ENCODE measurements around the gene BAG3.
"Not testable (repeated sequence)": the region's sequence is repeated elsewhere in the genome, so short reads cannot be mapped to it uniquely, and the experiment has no call there.

The BAG3 gene

DNA sequence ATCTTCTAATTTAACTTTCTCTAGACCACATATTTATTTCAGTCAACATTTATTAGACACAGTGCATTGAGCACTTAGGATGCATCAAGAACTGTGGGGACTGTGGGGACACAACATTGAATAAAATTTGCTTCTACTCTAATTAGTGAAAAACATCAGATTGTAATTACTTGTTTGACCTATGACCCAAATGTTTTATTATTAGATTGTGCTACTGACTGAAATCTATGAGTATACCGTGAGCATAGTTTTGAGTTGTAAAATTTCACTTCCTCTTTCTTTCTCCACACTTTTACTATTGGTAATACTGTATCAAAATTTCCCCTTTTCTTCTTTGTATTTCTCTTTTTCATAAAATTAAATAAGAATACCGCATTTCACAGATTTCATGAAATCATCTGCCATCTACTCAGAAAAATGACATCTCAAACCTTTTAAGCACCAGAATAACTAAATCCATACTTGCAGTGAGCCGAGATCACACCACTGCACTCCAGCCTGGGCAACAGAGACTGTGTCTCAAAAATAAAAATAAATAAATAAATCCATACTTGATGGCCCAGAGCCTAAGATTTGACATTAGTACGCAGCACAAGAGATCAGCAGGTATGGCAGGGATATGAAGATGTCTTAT is 49.3 kb downstream of the BAG3 start:
- no peak for DNase-seq

DNA sequence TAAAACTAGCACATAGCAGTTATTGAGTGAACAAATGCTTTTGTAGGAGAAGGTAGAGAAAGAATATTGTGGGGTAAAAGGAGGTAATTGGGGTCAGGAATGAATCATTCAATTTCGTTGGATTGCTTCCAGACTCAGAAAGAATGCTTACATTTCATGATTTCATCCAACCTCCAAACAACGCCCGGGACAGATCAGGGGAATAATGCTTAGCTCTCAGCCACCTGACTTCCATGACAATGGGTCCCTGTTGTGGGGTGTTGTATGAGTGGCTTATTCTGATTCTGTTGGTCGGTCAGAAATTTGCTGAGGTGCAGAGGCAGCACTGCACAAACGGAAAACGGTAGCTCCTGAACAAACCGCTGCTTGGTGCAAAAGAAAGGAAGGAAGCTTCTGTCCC is 50.7 kb downstream of the BAG3 start:
- no peak for DNase-seq

DNA sequence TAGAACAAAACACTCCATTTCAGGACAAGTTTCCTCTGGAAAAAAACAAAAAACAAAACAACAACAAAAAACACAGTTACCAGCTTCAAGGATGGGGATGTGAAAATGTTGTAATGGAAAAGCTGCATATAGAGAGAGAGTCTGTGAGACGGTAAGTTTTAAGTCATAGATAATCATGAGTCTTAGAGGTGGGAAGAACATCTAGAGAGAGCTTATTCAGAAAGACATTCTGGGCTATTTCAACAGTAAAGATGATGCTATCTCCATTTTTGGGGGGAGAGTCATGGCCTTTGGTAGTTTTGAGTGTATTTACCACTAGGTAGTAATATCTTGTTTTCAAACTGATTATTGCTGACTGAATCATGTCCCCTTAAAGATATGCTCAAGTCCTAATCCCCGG is 51.4 kb downstream of the BAG3 start:
- DNase-seq = no peak

DNA sequence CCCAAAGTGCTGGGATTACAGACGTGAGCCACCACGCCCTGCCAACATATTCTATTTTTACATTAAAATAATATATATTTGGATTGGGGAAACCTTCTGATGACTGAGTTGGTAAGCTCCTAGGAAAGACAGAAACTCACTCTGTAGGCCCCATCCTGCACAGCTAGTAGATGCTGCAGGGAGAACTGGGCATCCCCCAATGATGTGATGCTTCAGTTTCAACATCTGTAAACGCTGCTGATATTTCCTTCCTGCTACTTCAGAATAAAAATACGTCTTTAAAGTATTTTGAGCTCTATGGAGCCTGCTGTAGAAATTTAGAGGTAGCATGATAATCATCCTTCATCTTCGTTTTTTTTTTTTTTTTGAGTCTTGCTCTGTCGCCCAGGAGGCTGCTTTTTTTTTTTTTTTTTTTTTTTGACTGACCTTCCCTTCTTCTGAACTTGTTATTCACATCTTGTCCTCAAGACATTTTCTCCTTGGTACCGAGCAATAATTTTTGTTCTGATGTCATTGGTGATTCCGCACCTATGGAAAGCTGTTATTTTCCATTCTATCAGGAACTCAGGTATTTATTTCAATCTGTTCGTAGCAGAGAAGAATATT is 52.8 kb downstream of the BAG3 start:
- DNase-seq = no peak

DNA sequence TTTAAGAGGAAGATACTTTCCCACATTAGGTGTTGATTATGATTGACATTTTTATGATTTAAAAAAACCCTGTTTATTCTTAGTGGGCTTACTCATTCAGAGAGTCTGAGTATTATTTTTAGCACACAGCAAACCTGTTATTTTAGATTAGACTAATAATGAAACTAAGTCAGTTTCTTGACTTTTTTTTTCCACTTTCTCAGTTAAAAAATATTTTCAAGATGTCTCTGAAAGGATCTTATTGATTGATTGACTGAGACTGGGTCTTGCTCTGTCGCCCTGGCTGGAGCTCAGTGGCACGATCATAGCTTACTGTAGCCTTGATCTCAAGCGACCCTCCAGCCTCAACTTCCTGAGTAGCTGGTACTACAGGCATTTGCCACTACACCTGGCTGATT is 54.3 kb downstream of the BAG3 start:
- DNase-seq = no peak

DNA sequence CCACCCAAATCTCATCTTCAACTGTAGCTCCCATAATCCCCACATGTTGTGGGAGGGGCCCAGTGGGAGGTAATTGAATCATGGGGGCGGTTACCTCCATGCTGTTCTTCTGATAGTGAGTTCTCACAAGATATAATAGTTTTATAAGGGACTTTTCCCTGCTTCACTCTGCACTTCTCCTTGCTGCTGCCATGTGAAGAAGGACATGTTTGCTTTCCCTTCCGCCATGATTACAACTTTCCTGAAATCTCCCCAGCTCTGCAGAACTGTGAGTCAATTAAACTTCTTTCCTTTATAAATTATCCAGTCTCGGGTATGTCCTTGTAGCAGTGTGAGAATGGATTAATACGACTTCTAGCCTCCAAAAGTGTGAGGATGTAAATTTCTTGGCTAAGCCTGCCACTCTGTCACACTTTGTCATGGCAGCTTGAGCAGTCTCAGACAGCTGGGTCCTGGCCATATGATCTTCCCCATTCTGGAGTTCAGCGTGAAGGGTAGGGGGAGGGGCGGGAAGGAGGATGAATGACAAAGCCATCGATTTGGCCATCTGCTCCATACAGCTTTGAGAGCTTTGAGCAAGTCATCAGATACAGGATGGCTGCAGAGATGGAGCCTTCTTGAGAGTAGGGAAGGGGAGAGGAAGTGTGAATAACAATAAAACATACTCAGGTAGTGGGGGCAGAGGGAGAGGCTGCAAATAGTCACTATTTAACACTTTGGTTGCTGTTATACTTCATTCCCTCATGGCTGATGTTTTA is 55.5 kb downstream of the BAG3 start:
- DNase-seq = no peak

DNA sequence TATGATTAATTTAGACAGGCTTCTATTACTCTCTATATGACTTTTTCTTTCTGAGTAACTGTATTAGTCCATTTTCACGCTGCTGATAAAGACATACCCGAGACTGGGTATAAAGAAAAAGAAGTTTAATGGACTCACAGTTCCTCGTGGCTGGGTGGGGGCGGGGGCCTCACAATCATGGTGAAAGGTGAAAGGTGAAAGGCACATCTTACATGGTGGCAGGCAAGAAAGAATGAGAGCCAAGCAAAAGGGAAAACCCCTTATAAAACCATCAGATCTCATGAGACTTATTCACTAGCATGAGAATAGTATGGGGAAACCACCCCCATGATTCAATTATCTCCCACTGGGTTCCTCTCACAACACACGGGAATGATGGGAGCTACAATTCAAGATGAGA is 56.2 kb downstream of the BAG3 start:
- DNase-seq = not testable (repeated sequence)

DNA sequence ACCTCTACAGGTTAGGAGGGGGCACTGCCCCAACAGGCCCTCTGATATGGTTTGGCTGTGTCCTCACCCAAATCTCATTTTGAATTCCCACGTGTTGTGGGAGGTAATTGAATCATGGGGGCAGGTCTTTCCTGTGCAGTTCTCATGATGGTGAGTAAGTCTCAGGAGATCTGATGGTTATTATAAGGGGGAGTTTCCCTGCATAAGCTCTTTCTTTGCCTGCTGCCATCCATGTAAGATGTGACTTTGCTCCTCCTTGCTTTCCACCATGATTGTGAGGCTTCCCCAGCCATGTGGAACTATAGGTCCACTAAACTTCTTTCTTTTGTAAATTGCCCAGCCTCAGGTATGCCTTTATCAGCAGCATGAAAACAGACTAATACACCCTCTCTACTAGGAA is 59.8 kb downstream of the BAG3 start:
- not testable (repeated sequence) for DNase-seq

DNA sequence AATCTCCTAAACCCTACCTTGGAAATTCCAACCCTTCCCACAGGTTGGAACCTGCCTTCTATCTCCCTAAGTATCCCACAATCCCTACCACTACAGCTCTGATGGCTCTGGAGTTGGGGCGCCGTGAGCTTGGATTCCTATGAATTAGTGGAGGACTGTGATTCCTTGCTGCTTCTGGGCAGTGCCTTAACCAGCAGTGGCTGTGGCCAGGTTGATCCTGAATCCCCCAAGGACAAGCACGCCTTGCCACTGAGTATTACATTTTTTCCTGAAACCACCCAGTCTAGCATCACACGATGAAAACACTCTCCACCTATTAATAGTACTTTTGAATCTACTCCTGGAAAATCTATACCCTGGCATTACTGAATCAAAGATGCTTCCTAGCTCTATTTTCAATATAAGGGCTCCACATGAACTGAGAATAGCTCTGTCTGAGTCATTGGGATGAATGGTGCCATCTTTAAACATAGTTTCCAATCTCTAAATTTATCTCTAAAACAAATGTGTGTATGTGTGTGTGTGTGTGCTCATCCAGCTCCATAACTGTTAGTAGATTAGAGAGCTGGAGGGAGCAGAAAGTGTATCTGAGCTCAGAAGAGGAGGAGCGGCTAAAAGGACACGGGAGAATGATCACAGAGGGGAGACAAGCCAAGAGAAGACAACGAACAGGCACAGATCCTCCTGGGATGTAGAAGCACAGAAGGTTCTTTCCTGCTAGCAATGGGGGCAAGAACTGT is 62.7 kb downstream of the BAG3 start:
- DNase-seq = no peak

DNA sequence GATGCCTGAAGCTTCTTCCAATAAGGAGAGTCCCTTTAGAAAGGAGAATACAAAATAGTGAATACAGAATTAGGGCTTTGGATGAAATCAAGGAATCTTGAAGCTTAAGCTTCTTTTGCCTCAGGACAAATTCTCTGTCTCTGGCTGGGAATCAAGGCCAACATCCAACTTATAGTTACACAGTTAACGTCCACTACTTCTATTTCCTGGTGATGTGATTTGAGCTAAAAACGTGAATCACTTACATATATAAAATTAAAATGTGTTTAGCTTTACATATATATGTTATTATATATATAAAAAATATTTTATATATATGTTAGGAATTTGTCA is 63.3 kb downstream of the BAG3 start:
- DNase-seq = no peak

DNA sequence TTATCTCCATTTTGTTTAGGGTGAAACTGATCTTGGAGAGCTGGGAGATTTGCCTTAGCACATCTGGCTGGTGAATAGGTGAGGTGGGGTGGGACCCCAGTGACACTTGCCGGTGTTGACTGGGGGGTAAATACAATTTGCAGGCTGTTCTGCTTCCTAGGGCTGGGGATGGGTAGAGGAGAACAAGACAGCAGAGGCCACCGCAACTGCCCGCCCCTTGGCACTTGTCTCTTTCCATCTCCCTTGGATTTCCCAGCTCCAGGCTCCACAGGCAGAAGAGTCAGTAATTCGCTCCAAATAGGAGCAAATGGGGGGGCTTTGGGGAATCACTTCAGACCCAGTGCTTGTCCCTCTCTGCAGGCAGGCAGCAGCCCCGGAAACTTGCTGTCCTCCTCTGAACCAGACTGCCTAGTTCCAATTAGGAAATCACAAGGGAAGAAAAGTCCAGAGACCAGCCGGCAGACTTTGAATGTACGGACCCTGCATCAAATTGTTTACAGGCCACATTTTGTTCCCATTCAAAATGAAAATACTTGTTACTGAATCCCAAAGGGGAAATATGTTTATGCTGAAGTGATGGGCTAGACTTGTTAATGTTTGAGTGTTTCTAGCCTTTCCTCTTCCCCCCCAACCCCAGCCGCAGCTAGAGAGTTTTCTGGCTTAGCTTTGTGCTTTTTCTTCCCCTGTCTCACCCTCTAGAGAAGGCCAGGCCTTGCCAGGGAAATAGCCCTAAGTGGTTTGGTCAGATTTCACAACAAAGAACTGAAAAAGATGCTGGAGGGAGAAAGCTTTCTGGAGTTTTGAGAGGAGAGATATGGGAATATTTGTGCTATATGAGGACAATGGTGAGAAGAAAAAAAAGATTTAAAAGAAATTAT is 64.7 kb downstream of the BAG3 start:
- no peak for DNase-seq

DNA sequence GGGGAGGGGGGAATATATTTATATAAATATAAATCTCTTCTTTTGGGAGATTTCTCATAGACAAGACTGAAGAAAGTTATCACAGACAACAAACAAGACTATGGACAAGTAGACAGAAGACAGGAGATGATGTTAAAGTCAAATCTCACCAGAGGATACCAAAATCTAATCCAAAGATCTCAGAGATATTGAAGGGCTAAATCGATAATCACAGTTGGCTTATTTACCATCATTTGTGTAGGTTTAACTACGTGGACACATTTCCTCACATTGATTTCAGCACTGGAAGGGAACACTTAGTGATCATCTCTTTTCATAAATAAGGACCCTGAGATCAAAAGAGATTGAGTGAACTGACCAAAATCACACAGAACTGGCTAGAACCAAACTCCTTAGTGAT is 72.0 kb downstream of the BAG3 start:
- no peak for DNase-seq

DNA sequence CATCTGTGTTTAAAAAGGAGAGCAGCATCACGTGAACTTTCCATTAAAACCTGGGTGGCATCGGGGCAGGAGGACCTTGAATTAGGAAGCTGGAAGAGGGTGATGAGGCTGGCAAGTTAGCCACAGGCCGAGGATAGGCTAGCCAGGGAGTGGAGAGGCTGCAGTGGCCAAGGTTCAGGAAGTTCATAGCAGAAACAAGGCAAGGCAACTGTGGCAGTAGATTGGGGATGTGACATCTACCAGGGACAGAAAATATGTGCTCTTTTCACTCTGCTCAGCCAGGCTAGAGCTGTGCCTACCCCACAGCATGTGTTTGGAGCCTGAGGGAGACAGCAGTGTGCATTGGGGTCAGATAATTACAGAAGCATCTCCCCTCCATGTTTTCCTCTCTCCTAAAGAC is 72.4 kb downstream of the BAG3 start:
- no peak for DNase-seq

DNA sequence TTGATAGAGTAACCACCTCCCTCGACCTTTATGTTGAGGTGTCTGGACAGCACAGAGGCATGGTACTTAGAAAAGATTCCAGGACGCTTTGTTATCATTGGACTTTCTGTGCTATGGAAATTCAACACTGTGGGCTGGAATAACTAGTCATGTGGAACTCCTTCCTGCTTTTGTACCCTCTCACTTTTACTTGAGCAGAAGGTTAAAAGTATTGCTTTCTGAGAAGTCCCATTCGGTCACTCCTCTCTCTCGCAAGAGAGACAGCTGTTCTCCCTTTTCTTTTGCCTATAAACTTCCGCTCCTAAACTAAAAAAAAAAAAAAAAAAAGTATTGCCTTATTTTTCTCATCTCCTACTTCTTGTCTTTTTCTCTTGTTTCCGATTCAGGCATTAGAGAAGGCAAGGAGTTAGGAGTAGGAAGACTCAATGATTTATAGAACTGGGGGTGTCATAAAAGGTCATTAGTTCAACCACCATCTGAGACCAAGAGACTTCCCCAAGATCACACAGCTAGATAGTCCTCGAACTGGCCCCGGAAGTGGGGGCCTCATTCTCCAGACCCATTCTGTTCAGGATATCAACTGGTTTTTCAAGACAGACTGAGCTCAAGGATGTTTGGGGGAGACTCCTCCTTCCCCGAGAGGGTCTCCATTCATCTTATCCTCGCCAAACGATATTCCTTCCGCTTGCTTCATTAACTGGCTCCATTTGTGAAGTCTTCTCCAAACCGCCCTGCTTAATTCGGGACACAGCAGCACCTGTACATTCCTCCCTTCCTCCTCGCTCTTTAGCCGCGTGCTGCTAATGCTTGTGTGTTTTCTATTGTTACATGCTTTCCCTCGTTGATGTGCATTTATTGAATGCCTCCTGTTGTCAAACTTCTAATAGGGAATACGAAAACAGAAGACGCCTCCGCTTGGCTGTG is 73.7 kb downstream of the BAG3 start:
- no peak for DNase-seq

DNA sequence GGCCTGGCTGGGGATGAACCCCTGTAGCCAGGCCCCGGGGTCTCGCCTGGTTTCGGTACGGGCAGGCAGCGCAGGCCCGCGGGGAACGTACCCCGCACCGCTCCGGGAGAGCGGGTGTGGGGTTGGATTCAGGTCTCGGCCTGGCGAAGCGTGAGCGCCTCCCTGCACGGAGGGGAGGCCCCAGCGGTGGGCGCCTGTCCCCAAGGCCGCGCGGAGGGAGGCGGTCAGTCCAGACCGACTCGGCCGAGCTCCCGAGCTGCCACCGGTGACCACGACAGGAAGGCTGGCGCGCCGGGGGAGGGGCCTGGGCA is 74.3 kb downstream of the BAG3 start:
- DNase-seq = no peak

DNA sequence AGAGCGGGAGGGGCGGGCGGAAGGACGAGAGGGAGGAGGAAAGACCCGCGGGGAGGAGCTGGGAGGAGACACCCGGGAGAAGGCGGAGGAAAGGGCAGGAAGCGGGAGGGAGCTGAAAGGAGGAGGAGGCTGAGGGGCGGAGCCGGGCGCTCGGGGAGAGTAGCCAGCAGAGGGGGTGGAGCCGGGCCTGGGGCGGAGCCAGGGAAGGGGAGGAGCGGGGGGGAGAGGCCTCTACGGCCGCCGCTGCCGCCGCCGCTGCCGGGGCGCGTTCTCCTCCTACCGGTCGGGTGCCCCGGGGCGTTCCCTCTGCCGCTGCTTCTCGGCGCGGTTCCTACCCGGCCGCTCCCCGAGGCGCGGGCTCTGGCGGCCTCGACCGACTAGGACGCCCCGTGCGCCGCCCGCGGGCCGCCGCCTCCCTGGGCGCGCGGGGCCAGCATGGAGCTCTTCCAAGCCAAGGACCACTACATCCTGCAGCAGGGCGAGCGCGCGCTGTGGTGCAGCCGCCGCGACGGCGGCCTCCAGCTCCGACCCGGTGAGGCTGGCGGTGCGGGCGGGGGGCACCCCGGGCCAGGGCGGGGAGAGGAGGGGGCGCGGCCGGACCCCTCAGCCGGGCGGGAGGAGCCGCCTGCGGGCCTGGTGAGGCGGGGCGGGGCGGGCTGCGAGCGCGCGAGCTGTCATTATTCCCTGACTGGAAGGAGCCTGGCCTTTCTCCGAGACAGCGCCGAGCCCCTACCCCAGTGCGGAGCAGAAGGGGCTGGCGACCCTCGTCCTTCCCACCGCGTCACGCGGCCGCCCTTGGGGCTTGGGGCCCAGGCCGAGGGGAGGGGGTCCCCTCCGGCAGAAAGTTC is 74.9 kb downstream of the BAG3 start, which contains the start of gene INPP5F:
Gene INPP5F, plus strand, starts transcription at position 223 of the 848 bp plus-strand sequence. Its CDS starts 213 bp downstream, at position 436.
- peak; percentile 81 for DNase-seq

DNA sequence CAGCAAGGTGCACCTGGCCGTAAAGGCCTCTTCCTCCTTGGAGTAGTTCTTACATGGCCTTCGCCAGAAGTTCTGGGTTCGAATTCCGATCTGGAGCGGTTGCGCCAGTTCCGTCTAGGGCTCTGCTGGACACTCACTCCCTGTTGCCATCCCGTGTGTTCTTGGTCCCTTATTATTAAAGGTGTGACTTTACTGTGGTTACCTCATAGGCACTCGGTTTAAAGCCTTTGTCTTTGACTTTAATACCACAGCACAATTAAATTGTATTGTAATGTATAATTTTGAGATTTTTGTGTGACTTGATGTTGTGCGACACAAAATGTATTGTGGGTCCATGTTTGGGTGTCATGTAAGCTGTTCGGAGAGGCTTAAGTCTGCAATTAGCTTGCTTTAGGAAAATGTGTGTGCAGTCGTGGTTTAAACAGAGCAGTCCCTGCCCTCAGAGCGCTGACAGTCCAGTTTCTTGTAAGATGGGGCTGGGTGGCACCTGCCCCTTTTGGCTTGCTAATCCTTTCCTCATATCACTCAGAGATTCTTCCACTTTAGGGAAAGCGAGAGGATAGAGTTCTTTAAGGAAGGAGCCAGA is 75.6 kb downstream of the BAG3 start:
- DNase-seq = no peak

Measured in NCI-H1417 treated with DMSO at 0.1 percent for 48 hours (cell line).